GM19438 (cell line): Measurements from ENCODE around the gene KCNMB2.
"Not testable (repeated sequence)": the region's sequence is repeated elsewhere in the genome, so short reads cannot be mapped to it uniquely, and the experiment has no call there.

ENCODE experiments used
- ATAC-seq: cut with Tn5 transposase; IDR thresholded peaks from one replicate; pipeline ENCODE4 v1.9.1; 2021; ENCODE audit warnings: low read depth; ENCODE audit not compliant: unreplicated experiment

KCNMB2 gene

DNA sequence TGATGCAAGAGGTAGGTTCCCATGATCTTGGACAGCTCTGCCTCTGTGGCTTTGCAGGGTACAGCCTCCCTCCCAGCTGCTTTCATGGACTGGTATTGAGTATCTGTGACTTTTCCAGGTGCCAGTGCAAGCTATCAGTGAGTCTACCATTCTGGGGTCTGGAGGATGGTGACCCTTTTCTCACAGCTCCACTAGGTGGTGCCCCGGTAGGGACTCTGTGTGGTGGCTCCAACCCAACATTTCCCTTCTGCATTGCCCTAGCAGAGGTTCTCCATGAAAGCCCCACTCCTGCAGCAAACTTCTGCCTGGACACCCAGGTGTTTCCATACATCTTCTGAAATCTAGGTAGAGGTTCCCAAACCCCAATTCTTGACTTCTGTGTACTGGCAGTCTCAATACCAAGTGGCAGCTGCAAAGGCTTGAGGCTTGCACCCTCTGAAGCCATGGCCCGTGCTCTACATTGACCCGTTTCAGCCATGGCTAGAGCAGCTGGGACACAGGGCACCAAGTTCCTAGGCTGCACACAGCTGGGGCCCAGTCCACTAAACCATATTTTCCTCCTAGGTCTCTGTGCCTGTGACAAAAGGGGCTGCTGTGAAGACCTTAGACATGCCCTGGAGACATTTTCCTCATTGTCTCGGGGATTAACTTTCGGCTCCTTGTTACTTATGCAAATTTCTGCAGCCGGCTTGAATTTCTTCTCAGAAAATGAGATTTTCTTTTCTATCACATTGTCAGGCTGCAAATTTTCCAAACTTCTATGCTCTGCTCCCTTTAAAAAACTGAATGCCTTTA, 209.8 kb downstream of the KCNMB2 start:
- ATAC-seq: not testable (repeated sequence)

DNA sequence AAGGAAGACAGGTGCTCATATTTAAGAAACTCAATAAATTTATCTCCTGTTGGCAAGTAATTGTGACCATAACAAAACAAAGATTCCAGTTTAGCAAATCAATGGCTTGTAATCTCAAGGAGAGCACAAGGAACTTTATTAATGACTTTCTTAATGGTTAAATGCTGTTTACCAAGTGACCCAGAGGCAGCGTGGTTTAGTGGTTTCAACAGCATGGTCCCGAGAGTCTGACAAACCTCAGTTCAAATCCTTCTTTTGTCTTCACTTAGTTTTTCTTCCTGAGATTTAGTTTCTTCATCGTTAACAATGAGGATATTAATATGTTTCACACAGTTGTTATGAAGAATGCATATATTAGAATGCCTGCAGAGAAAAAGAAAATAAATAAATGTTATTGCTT, 212.6 kb downstream of the KCNMB2 start:
- ATAC-seq: no peak

DNA sequence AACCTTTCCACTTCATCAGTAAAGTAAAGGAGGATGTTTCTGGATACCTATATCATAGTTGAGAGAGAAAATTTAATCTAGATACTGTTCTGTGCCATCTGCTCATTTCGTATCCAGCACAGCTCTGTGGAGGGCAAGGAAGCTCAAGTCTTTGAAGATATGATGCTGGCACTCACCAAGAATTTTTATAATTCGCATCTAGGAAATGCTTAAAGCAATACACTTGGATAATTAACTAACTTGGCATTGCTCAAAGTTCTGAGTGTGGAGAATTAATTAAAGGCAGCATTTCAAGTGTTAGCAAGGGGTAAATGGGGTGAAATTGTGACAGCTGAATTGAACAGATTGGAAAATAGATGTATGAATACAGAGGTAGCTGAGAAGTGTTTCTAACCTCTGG, 213.2 kb downstream of the KCNMB2 start:
- ATAC-seq: no peak

DNA sequence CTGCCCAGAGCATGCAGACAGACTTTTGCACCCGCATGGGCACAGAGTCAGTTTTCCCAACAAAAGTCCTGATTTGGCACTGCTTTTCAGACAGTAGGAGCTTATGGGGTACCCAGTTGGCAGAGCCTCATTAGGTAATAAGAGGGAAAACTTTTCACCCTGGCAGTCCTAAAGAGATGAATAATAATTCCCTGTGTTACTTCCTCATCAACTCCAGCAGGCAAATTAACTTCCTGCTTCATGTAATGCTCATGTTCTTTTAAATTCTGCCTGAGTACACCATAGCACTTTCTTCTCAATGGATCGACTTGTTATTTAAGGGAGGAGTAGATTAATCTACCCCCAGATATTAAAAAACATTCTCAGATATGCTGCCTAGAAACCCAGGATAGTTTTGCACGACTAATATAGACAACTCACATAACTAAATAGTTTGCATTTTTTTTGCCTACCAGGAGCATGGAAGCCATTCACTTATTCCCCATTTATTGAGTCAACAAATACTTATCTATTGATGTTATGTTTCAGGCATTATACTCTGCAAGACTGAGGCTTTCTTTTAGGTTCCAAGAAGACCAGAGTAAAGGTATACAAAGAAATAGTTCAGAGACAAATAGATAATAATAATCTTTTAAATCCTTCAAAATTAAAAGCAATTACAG, 214.5 kb downstream of the KCNMB2 start:
- no peak for ATAC-seq

DNA sequence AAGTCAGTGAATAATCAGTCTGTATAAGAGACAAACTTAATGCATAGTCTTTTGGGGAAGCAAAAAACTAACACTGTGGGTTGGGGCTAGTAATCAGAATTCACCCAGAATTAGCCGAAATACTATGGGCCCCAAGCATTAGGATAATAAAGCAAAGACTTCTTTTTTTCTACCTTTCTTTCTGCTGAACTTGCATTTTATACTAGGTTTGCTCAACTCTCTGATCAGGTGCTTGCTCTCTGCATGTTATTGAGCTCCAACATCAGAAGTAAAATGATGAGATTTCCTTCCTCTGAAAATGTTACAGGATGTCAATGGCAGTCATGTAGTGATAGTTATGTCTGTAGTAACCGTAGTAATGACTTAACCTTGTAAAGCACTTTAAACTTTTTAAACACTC, 216.6 kb downstream of the KCNMB2 start:
- no peak for ATAC-seq

DNA sequence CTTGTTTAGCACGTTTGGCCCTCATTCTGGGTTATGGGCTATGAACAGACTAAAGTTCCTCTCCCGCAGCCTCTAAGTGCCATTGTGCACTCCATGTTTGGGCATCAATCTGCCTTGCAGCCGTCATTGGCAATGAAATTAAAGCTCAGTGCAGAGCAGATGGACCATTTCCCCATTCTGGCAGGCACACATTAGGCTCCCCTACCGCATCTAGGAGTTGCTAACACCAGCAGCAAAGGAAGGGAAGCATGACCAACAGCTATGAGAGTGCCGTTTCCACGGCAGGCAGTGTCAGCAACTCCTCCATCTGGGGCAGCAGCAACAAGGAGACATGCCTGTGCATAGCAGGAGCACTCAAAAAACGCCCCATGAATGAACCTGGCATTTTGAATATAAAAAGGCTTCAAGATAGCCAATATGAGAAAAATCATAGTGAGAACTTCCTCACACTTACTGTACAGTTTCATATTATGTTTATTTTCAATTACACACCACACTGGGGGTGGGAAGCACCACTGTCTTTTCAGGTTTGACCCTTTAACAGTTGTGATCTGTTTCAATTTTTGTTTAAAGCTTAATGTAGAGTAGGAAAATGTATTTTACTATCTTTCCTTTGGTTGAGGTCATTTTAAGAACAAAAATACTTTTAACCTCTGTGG, 218.7 kb downstream of the KCNMB2 start:
- no peak for ATAC-seq

DNA sequence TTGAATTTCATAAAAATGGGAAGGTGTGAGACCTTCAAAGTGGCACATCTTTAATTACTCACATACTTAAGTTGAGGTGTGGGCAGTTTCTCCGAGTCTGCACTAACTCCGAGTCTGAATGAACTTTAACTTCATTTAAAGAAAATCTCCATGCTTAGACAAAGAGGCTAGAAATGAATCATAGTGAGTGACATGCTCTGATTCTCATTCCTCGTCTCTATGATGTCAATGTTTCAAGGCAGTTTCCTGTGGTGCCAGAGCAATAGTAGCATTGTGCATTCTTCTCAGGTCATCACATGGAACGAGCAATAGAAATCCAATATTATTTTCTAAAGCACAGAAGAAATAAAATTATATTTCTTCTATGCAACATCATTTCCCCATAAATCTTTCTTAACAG, 224.8 kb downstream of the KCNMB2 start:
- no peak for ATAC-seq

DNA sequence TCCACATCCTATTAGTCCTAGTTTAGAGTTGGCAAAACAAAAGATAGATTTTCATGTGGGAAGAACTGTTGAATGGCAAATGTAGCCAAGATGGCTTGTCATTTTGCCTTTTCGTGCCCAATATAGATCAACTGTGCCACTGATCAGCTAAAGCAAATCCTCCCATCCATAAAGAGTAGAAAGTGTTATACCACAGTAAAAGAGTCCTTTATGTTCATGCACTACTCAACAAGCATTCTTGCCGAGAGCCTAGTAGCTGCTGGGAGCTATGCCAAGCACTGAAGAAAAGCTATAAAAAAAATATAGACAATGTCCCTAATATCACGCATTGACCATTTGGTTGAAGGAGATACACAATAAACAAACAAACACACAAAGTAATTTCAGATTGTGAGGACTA, 225.2 kb downstream of the KCNMB2 start:
- no peak for ATAC-seq

DNA sequence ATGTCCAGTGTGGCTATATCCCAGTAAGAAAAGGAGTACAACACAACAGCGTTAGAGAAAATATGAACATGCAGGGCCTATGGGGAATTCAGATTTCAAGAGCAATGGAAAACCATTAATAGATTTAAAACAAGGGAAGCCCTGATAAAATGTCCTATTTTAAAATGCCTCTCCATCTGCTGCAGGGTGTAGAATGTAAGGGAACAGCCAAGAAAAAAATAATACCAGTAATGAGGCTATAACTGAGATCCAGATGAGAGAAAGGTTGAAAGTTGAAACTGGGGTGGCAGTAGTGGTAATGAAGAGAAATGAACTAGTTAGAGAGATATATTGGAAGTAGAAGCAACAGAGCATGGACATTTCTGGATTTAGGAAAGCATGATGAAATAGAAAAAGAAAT, 226.1 kb downstream of the KCNMB2 start:
- no peak for ATAC-seq

DNA sequence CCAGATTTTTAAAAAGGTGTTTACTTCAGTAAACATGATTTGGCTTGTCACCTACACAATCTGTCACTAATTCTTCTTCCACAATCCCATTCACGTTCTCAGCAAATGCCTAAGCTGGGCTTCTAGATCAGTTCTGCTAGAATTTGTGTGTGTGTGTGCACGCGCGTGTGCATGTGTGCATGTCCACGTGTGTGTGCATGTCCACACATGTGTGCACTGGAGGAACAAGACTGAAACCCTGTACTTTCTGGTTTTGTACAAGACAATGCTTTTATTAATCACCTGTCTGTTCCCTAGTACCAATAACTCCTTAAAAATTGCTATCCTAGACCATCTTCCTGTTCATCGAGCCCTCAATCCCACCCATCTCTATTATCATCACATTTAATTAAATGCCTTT, 229.2 kb downstream of the KCNMB2 start:
- no peak for ATAC-seq

DNA sequence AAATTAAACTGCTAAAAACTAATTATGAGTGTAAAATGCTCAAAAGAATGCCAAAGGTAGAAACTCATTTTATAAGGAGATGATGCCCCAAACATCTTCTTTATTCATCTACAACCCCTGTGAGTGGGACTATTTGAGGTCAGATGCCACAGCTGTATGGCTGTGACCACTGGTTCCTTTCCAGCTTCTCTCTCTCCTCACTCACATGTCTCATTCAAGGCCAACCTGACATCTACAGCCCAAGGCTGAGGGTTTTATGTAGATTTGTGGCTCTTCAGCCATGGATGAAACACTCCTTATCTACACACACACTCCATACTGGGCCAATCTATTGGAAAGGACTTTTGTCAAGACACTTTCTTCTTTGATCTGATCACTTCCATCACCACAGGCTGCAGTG, 231.3 kb downstream of the KCNMB2 start:
- ATAC-seq: no peak

DNA sequence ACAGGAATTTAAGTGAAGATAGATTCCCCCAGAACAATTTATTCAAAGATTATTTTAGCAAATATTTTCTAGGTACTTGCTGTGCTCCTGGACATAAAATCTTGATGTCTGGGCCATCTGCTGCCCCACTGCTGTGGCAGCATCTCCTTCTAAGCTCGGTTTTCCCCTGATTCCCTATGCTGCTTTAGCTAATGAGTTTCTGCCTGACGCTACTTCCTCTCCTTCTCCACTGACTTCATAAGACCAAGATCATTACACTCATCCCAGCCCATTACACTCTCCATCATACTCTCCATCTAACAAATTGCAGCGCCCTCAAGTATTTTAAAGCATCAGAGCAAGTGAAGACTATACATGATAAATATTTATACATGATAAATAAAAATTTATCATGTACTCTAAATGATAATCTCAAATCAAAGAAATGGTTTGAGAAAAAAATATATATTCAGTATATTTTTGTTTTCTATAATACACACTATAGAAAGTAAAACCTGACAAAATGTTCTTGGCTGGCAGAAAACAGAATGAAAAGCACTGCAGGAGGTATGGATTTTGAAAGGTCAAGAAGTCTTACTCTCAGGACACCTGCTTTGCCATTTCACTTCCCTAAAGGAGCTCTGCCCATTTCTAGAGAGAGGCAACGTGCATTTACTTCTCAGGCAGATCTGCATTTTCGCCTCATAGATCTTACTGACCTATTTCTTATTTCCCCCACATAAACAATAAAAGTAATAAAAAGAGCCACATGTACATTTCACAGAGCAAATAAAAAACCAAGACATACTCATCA, 232.0 kb downstream of the KCNMB2 start:
- peak; percentile 86 for ATAC-seq

DNA sequence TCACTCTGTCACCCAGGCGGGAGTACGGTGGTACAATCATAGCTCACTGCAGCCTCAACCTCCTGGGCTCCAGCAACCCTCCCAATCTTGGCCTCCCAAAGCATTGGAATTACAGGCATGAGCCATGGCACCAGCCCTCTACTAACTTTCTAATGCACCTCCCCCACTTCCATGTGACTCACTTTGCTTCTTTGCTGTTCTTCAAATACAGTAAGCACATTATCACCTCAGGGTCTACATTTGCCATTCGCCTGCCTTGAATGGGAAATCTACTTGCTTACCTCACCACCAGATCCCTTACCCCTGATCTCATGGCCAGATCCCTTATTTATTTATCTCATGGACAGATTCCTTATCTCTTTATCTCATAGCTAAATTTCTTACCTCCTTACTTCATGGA, 235.3 kb downstream of the KCNMB2 start:
- no peak for ATAC-seq

DNA sequence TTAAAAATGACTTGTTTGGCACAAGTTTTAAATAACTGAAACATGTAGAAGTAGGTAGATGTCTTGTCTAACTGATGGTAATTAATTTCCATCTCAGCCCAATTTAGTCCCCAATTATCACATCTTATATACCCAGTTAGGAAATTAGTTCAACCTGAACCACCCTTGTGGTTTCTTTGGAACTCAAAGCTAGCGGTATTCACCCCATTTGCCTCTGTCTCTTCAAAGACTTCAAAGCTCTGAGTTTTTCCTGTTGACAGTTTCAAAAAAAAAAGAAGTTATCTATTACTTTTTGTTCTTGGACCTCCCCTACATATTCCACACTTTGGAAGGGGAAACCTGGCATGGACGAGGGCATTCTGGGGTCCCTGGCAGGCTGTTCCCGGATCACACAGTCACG, 236.5 kb downstream of the KCNMB2 start:
- ATAC-seq: no peak

DNA sequence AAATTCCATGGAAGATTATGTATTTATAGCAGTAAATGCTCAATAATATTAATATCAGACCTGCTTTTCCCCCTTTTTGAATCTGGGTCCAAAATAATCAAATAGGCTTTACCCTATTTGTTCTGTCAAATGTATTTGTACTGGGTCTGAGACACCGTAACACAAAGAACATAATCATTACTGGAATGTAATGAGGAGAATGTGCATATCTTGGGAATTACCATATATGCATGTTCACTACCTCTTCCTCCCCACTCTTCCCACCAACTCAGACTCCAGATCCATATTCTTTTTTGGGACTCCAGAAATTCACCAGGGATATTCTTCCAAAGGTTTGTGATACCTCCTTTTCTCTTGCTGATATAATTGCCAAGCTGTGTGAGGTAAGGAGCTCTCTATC, 237.1 kb downstream of the KCNMB2 start:
- ATAC-seq: no peak

DNA sequence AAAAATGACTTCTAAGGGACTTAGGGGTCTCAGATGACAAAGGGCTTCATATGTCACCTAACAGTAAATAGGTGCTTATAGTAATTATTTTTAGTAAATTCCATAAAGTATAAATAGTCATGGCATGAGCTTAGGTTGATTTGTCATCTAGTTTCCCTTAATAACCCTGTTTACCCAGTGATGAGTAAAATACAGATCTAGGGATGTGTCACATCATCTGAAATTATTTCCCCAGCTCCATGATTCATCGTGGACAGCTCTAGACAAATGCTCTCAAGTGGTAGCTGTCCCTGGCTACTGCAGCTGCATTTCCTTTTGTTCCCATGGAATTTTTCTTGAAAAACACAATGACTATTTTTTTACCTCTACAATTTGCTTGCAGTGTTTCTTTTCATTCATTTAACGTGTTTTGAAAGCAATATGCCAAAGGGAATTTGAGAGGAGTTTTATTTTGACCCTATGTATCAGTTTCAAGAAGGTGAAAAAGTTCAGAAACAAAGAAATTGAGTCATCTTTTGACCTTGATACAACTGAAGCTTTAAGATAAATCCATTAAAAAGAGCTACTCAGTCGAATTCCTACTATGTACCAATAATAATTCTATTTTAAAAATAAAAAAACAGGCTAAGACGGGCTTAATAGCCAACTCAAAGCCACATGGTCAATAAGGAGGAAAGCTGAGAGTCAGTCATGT, 241.6 kb downstream of the KCNMB2 start:
- no peak for ATAC-seq

DNA sequence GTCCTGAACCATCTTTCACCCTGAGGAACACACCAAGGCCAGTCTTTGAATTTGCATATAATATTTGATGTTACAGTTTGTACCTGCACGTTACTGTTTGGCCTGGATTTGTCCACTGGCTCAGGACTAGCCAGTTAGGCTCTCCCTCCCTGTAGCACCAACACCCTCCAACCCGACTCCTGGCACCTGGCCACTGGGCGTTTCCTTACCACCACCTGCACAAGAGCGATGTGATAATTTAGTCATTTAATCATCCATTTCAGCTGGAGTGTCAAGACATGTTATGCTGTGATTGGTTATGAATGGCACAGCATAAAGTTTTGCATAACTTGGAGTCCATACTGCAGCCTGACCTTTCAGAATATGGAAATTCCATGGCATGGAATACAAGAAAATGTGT, 242.4 kb downstream of the KCNMB2 start:
- ATAC-seq: no peak

DNA sequence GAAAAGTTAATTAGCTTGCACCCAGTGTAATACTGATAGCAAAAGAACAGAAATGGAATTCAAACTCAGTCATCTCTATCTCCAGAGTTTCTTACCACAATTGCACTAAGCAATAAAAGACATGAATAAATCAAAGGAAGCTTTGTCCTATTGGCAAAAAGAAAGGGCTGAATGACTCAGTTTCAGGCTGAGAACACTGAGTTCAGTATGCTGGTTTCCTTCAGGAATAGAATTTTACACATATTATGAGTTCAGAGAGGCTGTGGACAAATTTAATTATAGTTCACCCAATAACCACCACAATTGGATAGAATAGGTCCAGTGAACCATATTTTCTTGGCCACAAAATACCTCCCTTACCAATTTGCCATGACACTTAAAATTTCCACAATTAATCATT, 249.7 kb downstream of the KCNMB2 start:
- no peak for ATAC-seq

DNA sequence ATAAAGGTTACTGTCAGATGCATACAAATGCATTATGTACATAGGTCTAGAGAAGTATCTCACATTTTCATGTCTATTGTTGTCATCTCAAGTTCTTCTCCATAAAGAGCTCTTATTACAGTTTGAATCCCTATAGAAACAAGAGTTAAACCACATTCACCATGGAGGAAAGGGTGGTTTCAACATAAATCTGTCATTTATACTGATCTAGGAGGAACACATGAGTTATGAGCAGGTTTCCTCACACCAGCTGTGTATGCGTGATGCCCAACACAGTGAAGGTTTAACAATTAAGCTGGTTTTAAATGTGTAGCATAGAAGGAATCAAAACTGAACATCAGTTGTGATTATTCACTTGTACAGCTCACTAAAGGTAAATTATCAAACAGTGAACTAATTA, 251.7 kb downstream of the KCNMB2 start:
- no peak for ATAC-seq

DNA sequence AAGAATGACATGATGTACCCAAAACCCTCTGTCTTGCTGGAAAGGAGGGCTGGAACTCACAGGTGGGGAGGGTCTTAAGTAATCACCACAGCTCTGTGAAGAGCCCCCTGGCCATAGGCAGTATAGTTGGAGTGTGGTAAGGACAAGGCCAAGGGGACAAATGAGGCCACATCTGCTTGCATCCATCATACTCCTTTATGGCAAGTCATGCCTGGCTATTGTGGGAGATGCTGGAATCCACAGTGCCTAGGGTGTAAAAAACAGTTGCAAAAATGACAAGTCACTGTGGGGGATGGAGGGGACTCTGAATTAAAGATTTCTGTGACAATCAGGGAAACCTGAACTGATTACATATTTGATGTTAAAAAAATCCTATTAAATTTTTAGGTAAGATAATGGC, 258.5 kb downstream of the KCNMB2 start:
- ATAC-seq: no peak
